ENCODE measurements around the gene KRT31.
"Not testable (repeated sequence)": the region's sequence is repeated elsewhere in the genome, so short reads cannot be mapped to it uniquely, and the experiment has no call there.

The KRT31 gene

DNA sequence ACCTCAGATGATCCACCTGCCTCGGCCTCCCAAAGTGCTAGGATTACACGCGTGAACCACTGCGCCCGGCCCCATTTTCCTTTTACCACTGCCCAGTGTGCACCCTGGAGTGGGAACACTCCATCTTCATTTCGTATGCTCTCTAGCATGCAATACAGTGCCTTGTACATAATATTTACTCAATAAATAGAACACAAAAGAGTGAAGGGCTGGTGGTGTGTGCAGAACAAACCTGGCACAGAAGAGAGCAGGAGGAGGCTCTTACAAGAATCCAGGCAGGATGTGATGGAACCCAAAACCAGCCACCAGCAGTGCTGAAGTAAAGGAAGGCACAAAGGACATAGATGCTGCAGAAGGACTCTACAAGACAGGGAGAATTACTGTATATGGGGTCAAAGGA lies 19.7 kb upstream of the KRT31 start:
- no peak for DNase-seq

DNA sequence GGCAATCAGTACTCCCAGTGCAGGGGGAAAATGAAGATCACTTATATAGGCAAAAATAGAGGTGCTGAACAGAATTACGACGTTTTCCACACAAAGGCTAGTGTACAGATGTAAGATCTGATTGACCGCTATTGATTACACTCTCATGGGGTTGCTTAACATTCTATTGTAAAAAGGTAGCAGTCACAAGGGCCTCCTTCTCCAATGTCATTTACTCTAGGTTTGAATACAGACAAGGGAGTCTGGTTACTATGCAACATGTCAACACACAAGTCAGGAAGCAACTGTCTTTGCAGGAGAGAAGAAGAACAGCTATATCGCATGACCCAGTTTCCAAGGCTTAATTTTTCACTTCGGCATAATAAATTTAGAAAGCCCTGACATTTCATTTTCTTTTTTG lies 19.1 kb upstream of the KRT31 start:
- no peak for DNase-seq

DNA sequence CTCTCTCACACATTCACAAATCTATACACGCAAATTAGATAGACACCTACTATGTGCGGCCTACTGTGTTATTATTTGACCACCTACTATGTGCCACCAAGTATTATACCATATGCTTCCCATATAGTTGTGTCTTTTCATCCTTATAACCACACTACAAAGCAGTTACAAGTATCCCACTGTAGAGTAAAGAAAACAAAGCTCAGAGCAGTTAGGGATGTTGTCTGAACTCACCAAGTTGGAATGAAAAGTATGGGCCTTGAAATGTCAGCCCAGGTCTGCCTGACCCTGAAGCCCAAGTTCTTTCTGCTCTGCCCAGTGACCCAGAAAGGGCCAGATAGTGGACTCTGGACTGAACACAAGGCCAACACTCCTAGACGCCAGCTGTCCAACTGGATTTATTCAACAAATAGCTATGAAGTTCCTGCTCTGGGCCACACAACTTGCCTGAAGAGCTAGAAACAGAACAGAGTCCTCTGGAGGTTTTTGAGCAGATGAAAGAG lies 18.5 kb upstream of the KRT31 start:
- peak; percentile 35 for DNase-seq

DNA sequence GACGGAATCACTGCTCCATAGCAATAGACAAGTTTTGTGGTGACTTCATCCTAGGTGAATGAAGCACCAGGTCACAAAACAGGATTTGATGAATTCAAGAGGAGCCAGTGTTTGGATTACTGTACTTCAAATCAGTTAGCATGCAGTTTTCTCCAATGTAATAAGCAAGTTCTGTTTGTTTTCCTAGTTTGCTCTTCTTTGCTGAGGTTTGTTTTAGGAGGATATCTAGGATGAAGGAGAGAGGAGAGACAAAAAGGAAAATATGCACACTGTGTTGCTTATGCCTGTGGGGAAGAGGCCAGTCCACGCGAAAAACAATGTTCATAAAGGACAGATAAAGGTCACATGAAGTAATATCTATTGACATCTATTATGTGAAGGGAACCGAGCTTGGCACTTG lies 18.0 kb upstream of the KRT31 start:
- no peak for DNase-seq

DNA sequence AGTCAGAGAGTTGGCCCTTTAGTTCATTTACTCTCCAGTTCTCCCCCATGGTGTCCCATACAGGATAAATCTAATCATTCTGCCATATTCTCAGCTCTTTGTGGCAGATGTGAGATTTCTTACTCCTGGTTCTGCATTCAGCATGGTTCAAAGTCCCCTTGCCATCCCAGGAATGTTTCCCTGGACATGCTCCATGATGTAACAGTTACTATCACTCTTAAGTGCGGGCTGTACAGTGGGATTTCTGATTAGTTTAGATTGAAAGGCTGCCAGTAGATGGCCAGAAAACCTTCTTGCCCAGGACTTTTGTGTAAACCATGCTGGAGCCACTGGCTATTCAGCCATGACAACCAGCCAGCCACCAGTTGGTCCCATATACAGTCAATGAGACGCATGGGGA lies 16.6 kb upstream of the KRT31 start:
- DNase-seq: no peak

DNA sequence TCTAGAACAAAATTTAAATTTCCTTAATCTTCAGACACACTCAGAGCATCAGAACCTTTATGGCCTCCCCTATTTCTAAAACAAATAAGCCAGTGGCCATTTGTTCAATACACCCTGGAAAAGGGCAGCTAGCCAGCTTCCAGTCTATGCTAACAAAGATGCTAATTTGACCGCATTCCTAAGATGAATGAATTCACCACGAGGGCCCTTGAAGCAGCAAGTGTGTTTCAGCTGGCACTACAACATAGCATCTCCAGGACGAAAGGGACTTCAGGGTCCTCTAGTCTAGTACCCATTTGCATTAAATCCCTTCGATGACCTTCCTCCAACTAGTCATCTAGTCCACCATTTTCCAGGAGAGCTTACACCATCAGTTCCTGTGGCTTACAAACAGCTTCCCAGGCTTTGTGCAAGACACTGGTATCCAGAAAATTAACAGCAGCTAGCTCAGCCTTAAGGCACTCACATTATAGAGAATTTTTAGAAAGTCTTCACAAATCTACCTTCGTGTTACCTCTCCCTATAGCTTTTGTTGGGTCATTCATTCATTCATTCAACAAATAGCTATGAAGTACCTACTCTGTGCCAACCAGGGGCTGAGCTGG lies 16.0 kb upstream of the KRT31 start:
- peak; percentile 24 for DNase-seq

DNA sequence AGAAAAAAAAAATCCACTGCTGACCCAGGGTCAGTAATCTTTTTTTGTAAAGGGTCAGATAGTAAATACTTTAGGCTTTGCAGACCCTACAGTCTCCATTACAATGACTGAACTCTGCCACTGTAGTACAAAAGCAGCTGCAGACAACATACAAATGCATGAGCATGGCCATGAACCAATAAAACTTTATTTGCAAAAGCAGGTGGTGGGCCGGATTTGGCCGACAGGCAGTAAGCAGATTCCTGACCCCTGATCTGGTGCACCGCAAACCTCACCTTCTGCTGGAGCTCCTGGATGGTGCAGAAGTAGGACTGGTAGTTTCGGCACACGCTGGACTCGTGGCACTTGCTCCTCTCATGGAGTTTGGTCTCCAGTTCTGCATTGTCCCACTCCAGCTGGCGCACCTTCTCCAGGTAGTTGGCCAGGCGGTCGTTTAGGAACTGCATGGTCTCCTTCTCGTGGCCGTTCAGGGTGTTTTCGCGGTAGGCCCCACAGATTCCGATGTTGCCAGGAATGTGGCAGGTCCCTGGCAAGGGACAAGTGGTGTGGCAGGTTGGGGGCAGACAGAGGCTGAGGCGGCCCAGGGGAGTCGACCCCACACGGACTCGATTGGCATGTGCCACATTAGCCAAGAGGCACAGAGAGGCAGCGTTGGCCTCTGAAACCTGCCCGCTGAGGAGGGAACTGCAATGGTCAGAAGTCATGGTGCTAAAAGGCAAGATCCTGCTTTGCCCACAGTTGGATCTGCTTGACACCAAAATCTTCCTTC lies 13.8 kb upstream of the KRT31 start:
- DNase-seq: no peak

DNA sequence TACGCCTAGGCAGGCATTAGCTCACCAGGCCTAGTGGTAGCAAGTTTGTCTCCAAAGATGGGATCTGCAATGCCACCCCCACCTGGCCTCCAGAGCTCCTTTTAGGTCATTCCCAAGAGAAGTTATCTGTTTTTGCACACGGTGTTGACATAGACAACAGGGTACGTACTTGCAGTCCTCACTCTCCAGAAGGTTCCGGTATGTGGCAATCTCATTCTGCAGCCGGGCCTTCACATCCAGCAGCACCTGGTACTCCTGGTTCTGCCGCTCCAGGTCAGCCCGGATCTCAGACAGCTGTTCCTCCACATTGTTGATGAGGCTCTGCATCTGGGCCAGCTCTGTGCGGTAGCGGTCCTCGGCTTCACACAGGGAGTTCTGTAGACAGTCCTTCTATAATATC lies 9.8 kb upstream of the KRT31 start:
- no peak for DNase-seq

DNA sequence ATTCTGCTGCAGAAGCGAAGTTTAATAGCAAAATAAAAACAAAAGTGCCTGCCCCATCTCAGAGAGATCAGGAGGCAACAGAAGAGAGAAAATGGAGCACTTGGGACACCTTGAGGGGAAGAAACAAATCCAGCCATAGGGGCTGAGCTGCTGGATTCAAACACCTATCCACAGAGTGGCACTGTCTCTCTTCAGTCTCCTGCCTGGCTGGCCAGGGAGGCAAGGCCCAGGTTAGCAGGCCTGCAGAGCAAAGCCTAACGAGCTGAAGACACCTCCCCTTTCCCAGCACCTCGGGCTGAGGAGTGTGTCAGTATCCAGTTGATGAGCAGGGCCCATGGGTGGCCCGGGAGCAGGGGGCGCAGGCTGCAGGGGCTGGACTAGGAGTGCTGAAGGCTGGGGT lies 8.8 kb upstream of the KRT31 start:
- DNase-seq: peak; percentile 25

DNA sequence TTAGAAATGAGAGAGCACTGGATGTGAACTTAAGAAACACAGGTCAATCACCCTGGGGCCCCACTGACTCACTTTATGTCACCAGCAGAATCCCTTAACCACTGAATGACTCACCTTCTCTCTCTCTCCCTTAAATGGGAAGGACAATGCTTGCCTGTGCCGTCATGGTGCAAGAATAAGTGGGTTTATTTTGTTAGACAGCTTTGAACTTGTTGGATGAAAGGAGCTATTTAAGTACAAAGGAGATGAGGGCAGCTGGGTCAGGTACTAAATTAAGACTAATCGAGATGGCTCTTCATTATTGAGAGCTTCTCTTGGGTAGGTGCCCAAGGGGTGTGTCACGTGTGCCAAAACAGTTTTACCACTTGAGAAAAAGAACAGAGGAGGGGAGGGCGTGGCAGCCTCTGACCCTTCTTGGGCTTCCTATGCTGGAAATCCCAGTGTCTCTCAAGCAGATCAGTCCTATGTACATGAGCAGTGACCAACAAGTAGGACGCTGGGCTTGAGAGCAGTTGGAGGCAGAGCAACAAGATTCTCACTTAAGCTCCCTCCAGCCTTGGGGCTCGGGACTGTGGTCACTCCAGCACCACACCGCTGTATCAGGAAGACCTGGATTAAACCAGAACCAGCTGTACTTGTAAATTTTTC lies 6.7 kb upstream of the KRT31 start:
- DNase-seq: peak; percentile 98

DNA sequence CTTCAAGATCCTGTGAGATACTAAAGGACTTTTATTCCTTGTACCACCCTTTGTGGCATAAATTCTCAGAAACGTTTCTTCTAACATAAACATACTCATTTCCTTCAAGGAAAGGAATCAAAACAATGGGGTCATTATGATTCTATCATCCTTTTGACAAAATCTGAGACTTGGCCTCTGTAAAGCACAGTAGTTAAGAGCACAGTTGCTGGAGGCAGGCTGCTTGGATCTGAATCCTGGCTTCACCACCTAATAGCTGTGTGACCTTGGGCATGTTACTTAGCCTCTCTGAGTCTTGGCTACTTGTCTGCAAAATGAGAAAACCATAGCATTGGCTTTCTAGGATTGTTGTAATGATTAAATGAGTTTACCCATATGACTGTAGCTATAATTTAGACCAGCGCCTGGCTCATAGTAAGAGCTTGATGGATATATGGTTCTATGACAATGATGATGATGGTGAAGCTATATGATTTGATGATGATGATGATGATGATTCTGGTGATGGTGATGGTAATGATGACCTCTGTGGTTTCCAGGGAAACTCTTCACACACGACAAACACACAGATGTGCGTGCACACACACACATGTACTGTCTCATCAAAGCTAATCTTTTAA lies 6.1 kb upstream of the KRT31 start:
- DNase-seq: peak; percentile 30

DNA sequence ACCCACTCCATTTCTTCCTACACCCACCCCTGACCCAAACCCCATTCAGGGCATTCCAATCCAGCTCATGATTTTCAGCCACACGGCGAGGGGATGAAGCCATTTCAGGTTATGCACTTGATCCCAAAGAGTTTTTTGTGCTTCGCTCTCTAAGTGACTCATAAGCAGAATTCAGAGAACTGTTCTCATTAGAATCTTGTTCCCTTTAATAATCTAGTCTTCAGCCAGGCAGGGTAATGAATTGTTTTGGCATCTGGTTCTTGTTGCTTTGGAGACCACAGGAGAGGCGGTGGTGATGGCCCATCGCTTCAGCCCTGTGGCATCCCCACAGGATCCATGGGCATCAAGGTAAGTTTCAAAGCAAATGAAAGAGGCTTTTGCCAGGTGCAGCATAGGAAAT lies 4.8 kb upstream of the KRT31 start:
- peak; percentile 55 for DNase-seq

DNA sequence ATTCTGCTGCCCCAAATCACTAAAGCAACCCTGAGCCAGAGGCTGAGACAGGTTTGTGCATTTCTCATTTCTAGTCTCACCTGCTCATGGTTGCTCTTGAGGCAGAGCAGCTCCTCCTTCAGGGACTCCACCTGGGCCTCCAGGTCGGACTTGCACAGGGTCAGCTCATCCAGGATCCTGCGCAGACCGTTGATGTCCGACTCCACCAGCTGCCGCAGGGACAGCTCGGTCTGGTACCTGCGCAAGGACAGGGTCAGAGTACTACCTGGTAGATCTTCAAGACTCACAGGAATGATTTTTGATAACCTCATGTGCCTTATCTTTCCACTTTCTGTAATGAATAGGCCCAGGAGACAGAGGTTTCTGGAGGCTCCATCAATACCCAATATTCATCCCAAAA lies 1.1 kb downstream of the KRT31 start:
- DNase-seq: no peak

DNA sequence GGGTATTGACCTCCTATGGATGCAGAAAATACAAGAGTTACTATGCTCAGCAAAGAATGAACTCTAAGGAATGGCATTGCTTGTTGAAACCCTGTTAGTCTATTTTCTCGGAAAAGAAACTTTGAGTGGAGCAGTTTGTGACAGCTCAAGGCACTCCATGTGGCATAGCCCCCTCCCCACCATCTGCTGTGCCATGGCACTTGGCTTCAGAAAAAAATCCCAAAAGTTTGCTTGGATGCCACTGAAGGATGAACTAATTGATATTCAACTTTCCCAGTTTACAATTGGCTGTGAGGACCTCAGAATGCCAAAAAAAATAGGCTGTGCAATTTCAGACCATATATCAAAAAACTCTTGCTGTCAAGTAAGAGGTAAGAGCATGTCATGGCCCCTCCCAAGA lies 1.8 kb downstream of the KRT31 start:
- DNase-seq: no peak

DNA sequence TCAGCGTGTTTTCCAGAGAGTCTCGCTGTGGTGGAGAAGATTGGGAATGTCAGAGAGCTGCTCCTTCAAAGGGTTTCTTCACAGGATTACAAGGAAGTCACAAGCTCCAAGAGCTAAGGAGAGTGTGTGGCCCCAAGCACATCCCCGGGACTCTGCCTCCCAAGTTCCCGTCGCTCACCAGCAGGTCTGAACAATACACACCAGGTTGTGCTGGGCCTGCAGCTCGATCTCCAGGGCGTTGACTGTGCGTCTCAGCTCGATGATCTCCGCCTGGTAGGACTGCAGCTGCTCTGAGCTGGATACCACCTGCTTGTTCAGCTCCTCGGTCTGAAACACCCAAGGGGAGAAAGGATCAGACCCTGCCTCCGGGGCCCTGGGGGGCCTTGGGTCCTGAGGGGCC lies 2.4 kb downstream of the KRT31 start:
- DNase-seq: not testable (repeated sequence)

DNA sequence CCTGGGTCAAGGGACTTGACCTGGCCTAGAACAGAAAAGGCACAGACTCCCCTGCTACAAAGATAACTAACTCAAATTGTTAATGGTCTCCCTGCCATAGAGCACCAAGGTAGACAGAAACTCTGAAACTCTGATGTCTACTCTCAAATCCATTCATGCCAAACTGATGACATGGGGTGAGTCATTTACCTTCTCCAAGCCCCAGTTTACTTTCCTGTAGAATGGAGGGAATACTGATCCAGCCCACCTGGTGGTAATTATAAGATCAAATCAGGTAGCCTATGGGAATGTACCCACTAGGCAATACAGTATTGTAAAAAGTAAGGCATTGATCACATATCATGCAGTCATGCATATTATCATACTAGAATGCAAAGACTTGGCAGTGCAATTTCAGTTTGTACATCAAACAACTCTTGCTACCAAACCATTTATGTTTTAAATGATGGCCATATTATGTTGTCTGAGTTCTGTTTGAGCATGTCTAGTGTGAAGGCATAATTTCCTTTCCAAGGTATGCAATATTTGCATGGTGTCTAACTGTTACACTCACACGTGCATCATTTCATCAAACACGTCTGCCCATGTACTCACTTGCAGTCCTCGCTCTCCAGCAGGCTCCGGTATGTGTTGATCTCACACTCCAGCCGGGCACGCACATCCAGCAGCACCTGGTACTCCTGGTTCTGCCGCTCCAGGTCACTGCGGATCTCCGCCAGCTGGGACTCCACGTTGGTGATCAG lies 3.0 kb downstream of the KRT31 start:
- peak; percentile 38 for DNase-seq

DNA sequence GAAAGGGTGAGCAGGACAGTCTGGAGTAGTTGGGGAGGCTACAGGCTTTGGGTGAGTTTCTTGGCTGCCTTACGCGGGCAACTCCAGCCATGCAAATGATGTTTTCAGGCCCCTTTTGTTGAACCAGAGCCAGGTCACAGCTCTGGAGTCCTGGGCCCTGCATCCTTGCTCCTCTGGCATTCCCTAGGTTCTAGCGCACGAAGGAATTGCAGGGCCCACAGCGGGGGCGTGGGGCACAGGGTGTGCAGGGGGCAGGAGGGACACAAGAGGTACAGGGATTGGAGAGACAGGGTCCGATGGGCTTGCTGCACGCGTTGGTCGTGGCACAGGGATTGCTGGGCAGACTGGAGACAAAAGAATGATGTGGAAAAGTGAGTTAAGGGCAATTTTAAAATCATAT lies 3.6 kb downstream of the KRT31 start:
- DNase-seq: no peak

DNA sequence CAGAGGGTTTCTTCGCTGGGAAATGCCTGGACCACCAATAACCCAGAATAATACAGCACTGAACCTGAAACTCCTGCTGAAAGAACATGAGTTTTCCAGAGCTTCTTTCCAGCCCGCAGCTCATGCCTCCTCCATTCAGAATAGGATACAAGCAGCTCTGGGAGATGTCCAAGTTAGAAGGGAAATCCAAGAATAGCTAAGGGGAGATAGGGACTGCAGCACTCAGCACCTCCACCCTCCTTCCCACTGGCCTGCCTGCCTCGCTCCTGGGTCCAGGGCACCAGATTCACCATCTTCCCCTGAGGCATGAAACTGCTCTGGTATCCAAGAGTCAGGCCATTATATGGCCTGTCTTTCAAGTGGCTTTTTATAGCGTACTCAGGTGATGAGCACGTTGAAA lies 4.1 kb downstream of the KRT31 start:
- no peak for DNase-seq

DNA sequence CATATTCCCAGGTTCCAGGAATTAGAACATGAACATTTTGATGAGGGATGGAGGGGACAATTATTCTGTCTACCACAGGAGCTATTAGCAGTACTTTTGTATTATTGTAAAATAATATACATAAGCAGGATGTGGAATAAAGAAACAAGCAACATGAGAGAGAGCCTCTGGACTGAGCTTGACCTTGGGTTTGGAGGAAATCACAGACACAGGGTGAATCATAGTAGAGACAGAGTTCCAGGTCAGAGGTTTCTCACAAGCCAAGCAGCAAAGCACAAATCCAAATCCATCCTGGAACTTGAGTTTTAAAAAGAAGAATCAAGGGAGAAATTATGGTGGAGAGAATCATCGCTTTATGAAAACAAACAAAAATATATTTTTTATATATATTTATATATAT lies 5.1 kb downstream of the KRT31 start:
- DNase-seq: peak; percentile 22

DNA sequence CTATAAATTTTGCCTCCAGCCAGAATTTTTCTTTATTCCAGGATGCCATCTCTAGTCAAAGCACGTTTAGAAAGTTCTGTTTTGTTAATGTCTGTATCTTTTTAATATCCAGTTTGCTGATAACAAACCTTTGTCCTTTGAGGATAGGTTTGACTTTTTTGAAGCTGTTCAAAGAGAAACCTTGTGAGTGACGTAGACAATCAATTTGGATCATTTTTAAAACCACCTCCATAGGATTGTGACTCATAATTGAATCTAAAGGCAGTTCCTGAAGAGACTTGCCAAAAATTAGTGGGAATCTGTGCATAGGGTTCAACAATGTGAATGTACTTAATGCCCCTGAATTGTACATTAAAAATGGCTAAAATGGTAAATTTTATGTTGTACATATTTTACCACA lies 5.9 kb downstream of the KRT31 start:
- no peak for DNase-seq

DNA sequence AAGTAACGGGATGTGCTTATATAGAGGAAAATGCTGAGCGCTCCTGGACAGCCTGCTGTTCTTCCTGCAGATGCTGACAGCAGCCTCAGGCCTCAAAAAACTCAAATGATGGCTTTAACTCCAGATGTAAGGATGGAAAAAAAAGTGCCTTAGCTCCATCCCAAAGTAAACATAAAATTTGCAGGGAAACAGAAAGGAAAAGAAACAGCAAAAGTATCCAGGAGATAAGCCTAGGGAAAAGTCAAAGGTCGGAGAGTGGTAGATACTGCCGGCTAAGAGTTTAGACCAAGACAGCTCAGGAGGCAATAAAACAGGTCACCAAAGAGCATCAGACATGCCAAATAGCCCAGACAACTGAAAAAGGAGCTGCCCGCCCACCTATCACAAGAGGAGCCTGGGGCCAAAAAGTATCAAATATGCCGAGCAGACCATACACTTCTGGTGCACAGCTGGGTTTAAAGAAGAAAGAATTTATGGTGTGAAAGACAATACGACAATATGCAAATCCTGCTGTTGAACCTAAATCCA lies 6.9 kb downstream of the KRT31 start:
- no peak for DNase-seq

DNA sequence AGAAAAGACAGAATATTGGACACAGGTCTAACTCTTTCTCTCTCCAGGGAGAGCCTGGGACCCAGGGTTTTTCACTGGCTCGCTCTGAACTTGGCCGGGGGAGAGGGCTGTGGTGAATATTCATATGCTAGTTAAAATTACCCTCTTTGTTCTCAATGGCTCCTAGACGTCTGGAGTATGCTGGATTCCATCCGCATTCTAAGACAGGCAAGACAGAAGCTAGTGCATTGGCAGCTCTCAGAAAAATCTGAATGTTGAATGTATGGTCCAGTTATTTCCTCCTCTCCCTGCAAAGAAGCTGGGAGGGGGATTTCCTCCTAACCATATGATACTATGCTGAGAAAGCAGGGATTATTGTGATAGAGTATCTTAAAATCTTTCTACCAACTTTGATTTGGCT lies 9.7 kb downstream of the KRT31 start:
- no peak for DNase-seq

DNA sequence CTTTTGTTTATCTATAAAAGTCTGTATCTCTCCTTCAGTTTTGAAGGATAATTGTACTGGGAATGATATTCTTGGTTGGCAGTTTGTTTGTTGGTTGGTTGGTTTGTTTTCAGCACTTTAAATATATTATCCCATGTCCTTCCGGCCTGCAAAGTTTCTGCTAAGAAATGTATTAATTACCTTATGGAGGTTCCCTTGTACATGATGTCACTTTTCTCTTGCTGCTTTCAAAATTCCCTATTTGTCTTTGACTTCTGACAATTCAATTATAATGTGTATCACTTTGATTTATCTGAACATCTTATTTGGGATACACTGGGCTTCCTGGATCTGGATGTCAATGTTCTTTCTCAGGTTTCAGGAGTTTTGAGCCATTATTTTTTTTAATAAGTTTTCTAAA lies 11.2 kb downstream of the KRT31 start:
- no peak for DNase-seq
